ENCODE results near the gene PRSS33. TPM values are rescaled to one million over a fixed set of nuclear protein-coding genes. Genes with fewer than 3 reads are reported as not detected.

Gene PRSS33
- total RNA-seq, 1 donor from 2014 or later = not detected

DNA sequence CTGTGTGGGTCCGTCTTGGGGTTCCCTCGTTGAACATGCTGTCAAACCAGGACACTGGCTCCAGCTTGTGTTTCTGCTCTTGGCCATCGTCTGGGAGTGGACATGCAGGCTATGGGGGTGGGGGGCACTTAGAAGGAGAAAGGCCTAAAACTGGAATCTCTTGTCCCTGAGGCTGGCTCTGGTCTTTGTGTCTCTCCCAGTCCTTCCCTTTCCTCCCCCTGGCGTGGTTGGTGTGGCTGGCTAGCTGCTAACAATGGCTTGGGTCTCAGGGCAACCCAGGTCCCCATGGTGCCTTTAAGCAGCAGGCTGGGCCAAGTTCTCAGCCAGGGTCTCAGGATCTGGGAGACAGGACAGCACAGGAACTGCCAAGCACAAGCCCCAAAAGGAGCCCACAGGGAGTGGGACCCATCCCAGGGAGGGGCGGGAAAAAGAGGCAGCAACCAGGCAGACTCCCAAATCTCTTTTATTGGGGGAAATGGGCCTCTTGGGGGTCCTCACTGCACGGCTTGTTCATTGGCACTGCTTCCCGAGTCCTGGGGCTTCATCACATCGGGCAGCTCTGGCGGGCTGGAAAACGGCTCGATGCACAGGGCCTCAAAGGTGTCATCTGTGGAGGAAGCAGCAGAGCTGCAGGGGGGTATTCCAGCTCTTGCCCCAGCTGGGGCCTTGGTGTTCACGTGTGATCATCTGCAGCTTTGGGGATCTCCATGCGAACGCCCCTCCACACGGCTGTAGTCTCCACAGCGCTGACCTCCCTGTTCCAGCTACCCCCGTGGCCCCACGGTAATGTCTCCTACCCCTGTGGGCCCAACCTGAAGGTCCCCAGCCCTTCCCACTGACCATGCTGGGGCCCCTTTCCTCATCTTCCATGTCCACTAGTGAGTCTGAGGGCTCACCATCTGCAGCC, 15.6 kb downstream of the PRSS33 start:
- no peak for DNase-seq (ENCODE audit: low read depth)
- H3K4me3 ChIP-seq (ENCODE audit: low read depth, low read length) = no peak overlapping the region
- no peak for TF ChIP-seq CTCF (conservative IDR thresholded peaks at IDR 0.05; ENCODE audit: low read depth, low read length)

GRCh38 chr16:2770057-2770951, 17.1 kb downstream of the PRSS33 start:
- no peak for DNase-seq (ENCODE audit: low read depth)
- TF ChIP-seq CTCF (conservative IDR thresholded peaks at IDR 0.05; ENCODE audit: low read depth, low read length) = peak; percentile 12

DNA sequence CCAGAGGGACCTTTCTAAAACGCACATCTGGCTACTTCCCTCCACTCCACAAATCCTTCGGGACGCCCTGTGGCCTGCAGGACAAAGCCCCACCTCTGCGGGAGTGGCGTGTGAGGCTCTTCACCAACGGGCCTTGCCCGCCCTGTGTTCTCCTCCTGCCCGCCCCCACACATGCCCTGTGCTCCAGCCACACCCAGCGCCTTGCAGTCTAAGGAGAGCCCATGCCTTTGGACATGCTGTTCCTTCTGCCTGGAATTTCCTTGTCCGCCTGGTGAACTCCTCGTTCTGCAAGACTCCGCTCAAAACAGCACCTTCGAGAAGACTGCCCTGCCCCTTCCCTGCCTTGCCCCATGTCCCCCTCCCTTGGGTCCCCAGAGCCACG, 17.7 kb downstream of the PRSS33 start:
- TF ChIP-seq CTCF (conservative IDR thresholded peaks at IDR 0.05; ENCODE audit: low read depth, low read length) = no peak
- H3K4me3 ChIP-seq (ENCODE audit: low read depth, low read length) = no peak overlapping the region
- DNase-seq (ENCODE audit: low read depth) = no peak

More at GRCh38 chr16:2770057-2770951, 17.1 kb downstream of the PRSS33 start:
- H3K4me3 ChIP-seq (ENCODE audit: low read depth, low read length) = no peak overlapping the region

DNA sequence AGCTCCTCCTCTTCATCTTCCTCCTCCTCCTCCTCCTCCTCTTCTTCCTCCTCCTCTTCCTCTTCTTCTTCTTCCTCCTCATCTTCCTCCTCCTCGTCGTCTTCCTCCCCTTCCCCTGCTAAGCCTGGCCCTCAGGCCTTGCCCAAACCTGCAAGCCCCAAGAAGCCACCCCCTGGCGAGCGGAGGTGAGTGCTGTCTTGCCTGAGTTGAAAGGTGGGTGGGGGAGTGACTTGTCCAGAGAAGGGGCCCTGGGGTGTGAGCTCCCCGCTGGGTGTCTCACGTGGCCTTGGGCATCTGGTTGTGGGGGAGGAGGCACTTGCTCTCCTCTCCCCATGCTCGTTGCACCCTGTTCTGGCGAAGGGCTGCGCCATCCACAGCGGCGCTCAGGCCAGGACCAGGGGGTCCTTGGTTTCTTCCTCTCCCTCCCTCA, 18.2 kb downstream of the PRSS33 start:
- no peak overlapping the region for H3K4me3 ChIP-seq (ENCODE audit: low read depth, low read length)
- no peak for DNase-seq (ENCODE audit: low read depth)
- TF ChIP-seq CTCF (conservative IDR thresholded peaks at IDR 0.05; ENCODE audit: low read depth, low read length) = no peak

DNA sequence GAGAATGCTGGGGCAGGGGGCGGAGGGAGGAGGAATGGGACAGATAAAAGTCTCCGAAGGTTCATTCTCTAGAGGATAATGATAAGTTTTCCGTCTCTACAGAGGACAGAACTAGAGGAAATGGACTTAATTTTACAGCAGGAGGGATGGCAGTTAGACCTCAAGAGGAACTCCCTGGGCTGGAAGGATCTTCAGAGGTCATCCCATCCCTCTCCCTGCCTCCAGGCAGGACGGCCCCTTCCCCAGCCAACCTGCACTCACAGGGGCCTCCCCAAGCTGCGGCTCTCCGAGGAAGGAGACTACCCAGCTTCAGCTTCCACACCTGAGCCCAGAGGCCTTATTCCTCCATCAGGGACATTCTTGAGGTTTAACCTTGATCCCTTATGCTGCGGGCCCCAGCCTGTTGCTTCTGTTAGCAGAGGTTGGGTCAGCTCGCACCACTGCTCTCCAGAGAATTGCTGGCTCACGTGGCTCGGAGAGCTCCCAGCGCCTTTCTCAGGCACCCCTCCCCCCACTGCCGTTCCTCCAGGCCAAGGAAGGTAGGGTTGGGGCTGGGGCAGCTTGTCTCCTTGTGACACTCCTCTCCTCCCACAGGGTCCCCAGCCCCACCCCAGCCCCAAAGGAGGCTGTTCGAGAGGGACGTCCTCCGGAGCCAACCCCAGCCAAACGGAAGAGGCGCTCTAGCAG, 18.8 kb downstream of the PRSS33 start:
- DNase-seq (ENCODE audit: low read depth) = no peak
- H3K4me3 ChIP-seq (ENCODE audit: low read depth, low read length) = no peak overlapping the region
- TF ChIP-seq CTCF (conservative IDR thresholded peaks at IDR 0.05; ENCODE audit: low read depth, low read length) = no peak

GRCh38 chr16:2767891-2768290, 19.5 kb downstream of the PRSS33 start:
- no peak for TF ChIP-seq CTCF (conservative IDR thresholded peaks at IDR 0.05; ENCODE audit: low read depth, low read length)
- DNase-seq (ENCODE audit: low read depth) = no peak

More at GRCh38 chr16:2767891-2768290, 19.5 kb downstream of the PRSS33 start:
- H3K4me3 ChIP-seq (ENCODE audit: low read depth, low read length) = no peak overlapping the region
